ENCODE data around the gene DESI1.
"Not testable (repeated sequence)": the region's sequence is repeated elsewhere in the genome, so short reads cannot be mapped to it uniquely, and the experiment has no call there.

DESI1 gene

GRCh38 chr22:41620589-41621098 is at the start of gene DESI1:
Gene DESI1 (minus strand): TSS chr22:41621043. CDS start chr22:41620839, 204 bp downstream.
- FAIRE-seq: no peak

GRCh38 chr22:41668971-41669911 is 48.4 kb upstream of the DESI1 start:
- FAIRE-seq: no peak

- FAIRE-seq: no peak
These were observed 44.1 kb upstream of the DESI1 start for GRCh38 chr22:41664951-41665350.

GRCh38 chr22:41664490-41664889 is 43.6 kb upstream of the DESI1 start:
- no peak for FAIRE-seq

- FAIRE-seq: not testable (repeated sequence)
These were observed 42.8 kb upstream of the DESI1 start for GRCh38 chr22:41663594-41663993.

GRCh38 chr22:41661713-41662112 is 40.9 kb upstream of the DESI1 start:
- FAIRE-seq: no peak

GRCh38 chr22:41661088-41661487 is 40.2 kb upstream of the DESI1 start:
- no peak for FAIRE-seq

- FAIRE-seq: no peak
These were observed 39.6 kb upstream of the DESI1 start for GRCh38 chr22:41660416-41660815.

- no peak for FAIRE-seq
These were observed 39.1 kb upstream of the DESI1 start for GRCh38 chr22:41659941-41660340.

- no peak for FAIRE-seq
These were observed 38.0 kb upstream of the DESI1 start for GRCh38 chr22:41658869-41659268.

- no peak for FAIRE-seq
These were observed 36.9 kb upstream of the DESI1 start for GRCh38 chr22:41657709-41658108.

GRCh38 chr22:41656556-41656955 is 35.7 kb upstream of the DESI1 start:
- FAIRE-seq: no peak

- no peak for FAIRE-seq
These were observed 33.5 kb upstream of the DESI1 start for GRCh38 chr22:41654322-41654721.

GRCh38 chr22:41650821-41651220 is 30.0 kb upstream of the DESI1 start:
- no peak for FAIRE-seq

- FAIRE-seq: no peak
These were observed 29.4 kb upstream of the DESI1 start for GRCh38 chr22:41650229-41650628.

GRCh38 chr22:41648432-41648831 is 27.6 kb upstream of the DESI1 start:
- FAIRE-seq: no peak

GRCh38 chr22:41647771-41648170 is 26.9 kb upstream of the DESI1 start:
- no peak for FAIRE-seq

GRCh38 chr22:41642331-41643110 is 21.7 kb upstream of the DESI1 start:
- no peak for FAIRE-seq

- no peak for FAIRE-seq
These were observed 21.0 kb upstream of the DESI1 start for GRCh38 chr22:41641854-41642253.

- FAIRE-seq: no peak
These were observed 17.9 kb upstream of the DESI1 start for GRCh38 chr22:41638748-41639147.

- no peak for FAIRE-seq
These were observed 17.3 kb upstream of the DESI1 start for GRCh38 chr22:41638124-41638523.

GRCh38 chr22:41637623-41638022 is 16.8 kb upstream of the DESI1 start:
- FAIRE-seq: not testable (repeated sequence)

GRCh38 chr22:41636467-41636866 is 15.6 kb upstream of the DESI1 start:
- FAIRE-seq: no peak

GRCh38 chr22:41634610-41635009 is 13.8 kb upstream of the DESI1 start:
- FAIRE-seq: not testable (repeated sequence)

Measured in colon (tissue), 2 donors.